Measurements from ENCODE around the gene KAT6B. TPM values are rescaled to one million over a fixed set of nuclear protein-coding genes. Genes with fewer than 3 reads are reported as not detected.

KAT6B gene
- total and polyA plus RNA-seq, 2 donors (not counting 1 experiment from before 2014, with no cell fraction given), result 3.9 to 37.8 TPM

GRCh38 chr10:74901301-74901700 is 74.9 kb downstream of the KAT6B start:
- Histone ChIP-seq H3K79me2 (ENCODE audit: control insufficient read depth, insufficient read depth, low read length) (peaks cover 9% of the 10 kb centered on the region), H2AFZ (ENCODE audit: low read length) (no peak overlapping the region), H3K4me2 (ENCODE audit: extremely low read depth, insufficient read depth, low read length) (no peak overlapping the region), H3K27me3 (ENCODE audit: control insufficient read depth, insufficient read depth, low read length) (no peaks in the 10 kb centered on the region), H3K27ac (ENCODE audit: insufficient read depth, low read length) (no peak overlapping the region), H3K9ac (ENCODE audit: insufficient read depth, low read length) (no peak overlapping the region), H3K9me3 (ENCODE audit: control insufficient read depth, insufficient read depth, low read depth, low read length) (no peaks in the 10 kb centered on the region), H4K20me1 (ENCODE audit: control insufficient read depth, extremely low read depth, insufficient read depth, low read length) (no peaks in the 10 kb centered on the region), H3K4me1 (ENCODE audit: control insufficient read depth, extremely low read depth, insufficient read depth, low read length) (no peaks in the 10 kb centered on the region), H3K4me3 (replicated peaks in 1 of 4; ENCODE audit: control extremely low read depth in 1 of 4, insufficient read depth in 1 of 4, low read depth in 3 of 4, low read length in 4 of 4) (no peak overlapping the region), H3K36me3 (ENCODE audit: control insufficient read depth, insufficient read depth, low read length) (no peaks in the 10 kb centered on the region)
- DNase-seq (ENCODE audit: low read depth in 2 of 2), result peak in 1 of 2 donors; percentile 25
- no peak for TF ChIP-seq EZH2 (IDR thresholded peaks at IDR 0.05; ENCODE audit: low read length, missing control alignments)
- TF ChIP-seq CTCF (conservative IDR thresholded peaks at IDR 0.05 in 1 of 2, IDR thresholded peaks at IDR 0.05 in 1 of 2; ENCODE audit: low read depth in 1 of 2, low read length in 2 of 2), result no peak

- H3K36me3 ChIP-seq (ENCODE audit: control insufficient read depth, insufficient read depth, low read length), result no peaks in the 10 kb centered on the region
- DNase-seq (ENCODE audit: low read depth in 2 of 2), result no peak
- no peak overlapping the region for H3K4me2 ChIP-seq (ENCODE audit: extremely low read depth, insufficient read depth, low read length)
- H3K4me3 ChIP-seq (replicated peaks in 1 of 4; ENCODE audit: control extremely low read depth in 1 of 4, insufficient read depth in 1 of 4, low read depth in 3 of 4, low read length in 4 of 4), result no peak overlapping the region
- H4K20me1 ChIP-seq (ENCODE audit: control insufficient read depth, extremely low read depth, insufficient read depth, low read length), result no peaks in the 10 kb centered on the region
- H3K4me1 ChIP-seq (ENCODE audit: control insufficient read depth, extremely low read depth, insufficient read depth, low read length), result no peaks in the 10 kb centered on the region
- H3K9ac ChIP-seq (ENCODE audit: insufficient read depth, low read length), result no peak overlapping the region
- H3K79me2 ChIP-seq (ENCODE audit: control insufficient read depth, insufficient read depth, low read length), result peaks cover 9% of the 10 kb centered on the region
- H3K9me3 ChIP-seq (ENCODE audit: control insufficient read depth, insufficient read depth, low read depth, low read length), result no peaks in the 10 kb centered on the region
- H3K27ac ChIP-seq (ENCODE audit: insufficient read depth, low read length), result no peak overlapping the region
- TF ChIP-seq EZH2 (IDR thresholded peaks at IDR 0.05; ENCODE audit: low read length, missing control alignments), result no peak
- no peak for TF ChIP-seq CTCF (conservative IDR thresholded peaks at IDR 0.05 in 1 of 2, IDR thresholded peaks at IDR 0.05 in 1 of 2; ENCODE audit: low read depth in 1 of 2, low read length in 2 of 2)
- H2AFZ ChIP-seq (ENCODE audit: low read length), result no peak overlapping the region
- H3K27me3 ChIP-seq (ENCODE audit: control insufficient read depth, insufficient read depth, low read length), result no peaks in the 10 kb centered on the region
These were observed 75.6 kb downstream of the KAT6B start for GRCh38 chr10:74901867-74902450.

- H3K79me2 ChIP-seq (ENCODE audit: control insufficient read depth, insufficient read depth, low read length), result peaks cover 9% of the 10 kb centered on the region
- no peaks in the 10 kb centered on the region for H4K20me1 ChIP-seq (ENCODE audit: control insufficient read depth, extremely low read depth, insufficient read depth, low read length)
- H3K27ac ChIP-seq (ENCODE audit: insufficient read depth, low read length), result no peak overlapping the region
- H2AFZ ChIP-seq (ENCODE audit: low read length), result no peak overlapping the region
- no peak overlapping the region for H3K4me2 ChIP-seq (ENCODE audit: extremely low read depth, insufficient read depth, low read length)
- no peaks in the 10 kb centered on the region for H3K9me3 ChIP-seq (ENCODE audit: control insufficient read depth, insufficient read depth, low read depth, low read length)
- H3K4me1 ChIP-seq (ENCODE audit: control insufficient read depth, extremely low read depth, insufficient read depth, low read length), result no peaks in the 10 kb centered on the region
- H3K4me3 ChIP-seq (replicated peaks in 1 of 4; ENCODE audit: control extremely low read depth in 1 of 4, insufficient read depth in 1 of 4, low read depth in 3 of 4, low read length in 4 of 4), result no peak overlapping the region
- DNase-seq (ENCODE audit: low read depth in 2 of 2), result no peak
- no peaks in the 10 kb centered on the region for H3K36me3 ChIP-seq (ENCODE audit: control insufficient read depth, insufficient read depth, low read length)
- no peaks in the 10 kb centered on the region for H3K27me3 ChIP-seq (ENCODE audit: control insufficient read depth, insufficient read depth, low read length)
- TF ChIP-seq CTCF (conservative IDR thresholded peaks at IDR 0.05 in 1 of 2, IDR thresholded peaks at IDR 0.05 in 1 of 2; ENCODE audit: low read depth in 1 of 2, low read length in 2 of 2) (no peak), EZH2 (IDR thresholded peaks at IDR 0.05; ENCODE audit: low read length, missing control alignments) (no peak)
- no peak overlapping the region for H3K9ac ChIP-seq (ENCODE audit: insufficient read depth, low read length)
These were observed 77.1 kb downstream of the KAT6B start for GRCh38 chr10:74903491-74903890.

Measured in fibroblast of lung (primary cell).